Endothelial cell of umbilical vein (primary cell): ENCODE measurements around the gene MESP1. TPM values are rescaled to one million over a fixed set of nuclear protein-coding genes. Genes with fewer than 3 reads are reported as not detected.

Experiments
- BruUV-seq: library from RNA; stranded (reverse); fragments of 400-500 nt; replicated peaks from 2 replicates; lab custom pipeline; 2021; lab: Mats Ljungman, UMichigan
- CTCF ChIA-PET: fragments of 300-600, 350-600 bp; sonication (Branson Sonifier 250); formaldehyde crosslinking; loops from one replicate; lab custom pipeline; 2021; ENCODE audit warnings: antibody characterized with exemption, inconsistent platforms; lab: Charles Lee
- POLR2A ChIA-PET: fragments of 300-600, 350-600 bp; sonication (Branson Sonifier 250); formaldehyde crosslinking; loops from one replicate; lab custom pipeline; 2021; ENCODE audit warnings: antibody characterized with exemption, inconsistent platforms; lab: Charles Lee
- DNase-seq: peaks from one replicate; pipeline ENCODE4 v3.0.0-alpha.2; 2011; ENCODE audit warnings: low read depth, low spot score
- FAIRE-seq: peaks from 2 replicates; lab custom pipeline; 2011; peaks lifted over from hg19 to GRCh38; lab: Jason Lieb, UNC
- H2AFZ ChIP-seq: 2 replicates; pipeline ENCODE4 v1.6.0; 2012; ENCODE audit warnings: low read depth, low read length, control low read depth, inconsistent platforms
- H3K27ac ChIP-seq: 2 replicates; pipeline ENCODE4 v1.5.1; 2011; ENCODE audit warnings: low read depth, mild to moderate bottlenecking, control low read depth, low read length, moderate library complexity; ENCODE audit not compliant: insufficient read depth
- H3K27me3 ChIP-seq, 2 experiments: 2 replicates each; pipeline versions ENCODE4 v1.6.0 to v1.6.1; 2011; ENCODE audit warnings: low read length in 2 of 2, mixed read lengths in 1 of 2; ENCODE audit not compliant: control insufficient read depth in 2 of 2, insufficient read depth in 2 of 2
- H3K36me3 ChIP-seq, 2 experiments: 2 replicates in 1 of 2; 3 replicates in 1 of 2; pipeline ENCODE4 v1.5.1; 2011; ENCODE audit warnings: low read length in 2 of 2, mild to moderate bottlenecking in 1 of 2, moderate library complexity in 1 of 2; ENCODE audit not compliant: control insufficient read depth in 2 of 2, insufficient read depth in 2 of 2; ENCODE audit errors: extremely low read depth in 1 of 2
- H3K4me1 ChIP-seq: 3 replicates; pipeline ENCODE4 v1.5.1; 2011; ENCODE audit warnings: mild to moderate bottlenecking, low read length; ENCODE audit not compliant: control insufficient read depth, insufficient read depth; ENCODE audit errors: extremely low read depth
- H3K4me2 ChIP-seq: 2 replicates; pipeline ENCODE4 v1.6.1; 2011; ENCODE audit warnings: low read length, control low read depth, mixed read lengths; ENCODE audit not compliant: insufficient read depth
- H3K4me3 ChIP-seq, 3 experiments: fragments of 200-600 bp in 1 of 3; sonication (generic), shearing (Covaris generic) in 1 of 3; replicated peaks in 1 of 3; 2 replicates each; pipeline ENCODE4 v1.5.1; 2011 to 2016; ENCODE audit warnings: control low read depth in 3 of 3, low read length in 3 of 3, mild to moderate bottlenecking in 2 of 3, inconsistent platforms in 1 of 3, low read depth in 1 of 3, moderate library complexity in 1 of 3; ENCODE audit not compliant: insufficient read depth in 1 of 3
- H3K79me2 ChIP-seq: 2 replicates; pipeline ENCODE4 v1.6.0; 2012; ENCODE audit warnings: low read length, inconsistent platforms; ENCODE audit not compliant: control insufficient read depth, insufficient read depth
- H3K9ac ChIP-seq: replicated peaks from 2 replicates; pipeline ENCODE3; 2011; ENCODE audit warnings: low read length, control low read depth; ENCODE audit not compliant: insufficient read depth; ENCODE audit errors: extremely low read depth
- H3K9me1 ChIP-seq: replicated peaks from 3 replicates; pipeline ENCODE4 v1.6.0; 2011; ENCODE audit warnings: mild to moderate bottlenecking, low read length; ENCODE audit not compliant: control insufficient read depth, insufficient read depth; ENCODE audit errors: extremely low read depth
- H3K9me3 ChIP-seq: replicated peaks from 2 replicates; pipeline ENCODE4 v1.5.1; 2012; ENCODE audit warnings: low read length, inconsistent platforms; ENCODE audit not compliant: control insufficient read depth, insufficient read depth
- H4K20me1 ChIP-seq: replicated peaks from 2 replicates; pipeline ENCODE3; 2011; ENCODE audit warnings: mild to moderate bottlenecking, low read length; ENCODE audit not compliant: control insufficient read depth, insufficient read depth; ENCODE audit errors: extremely low read depth
- CTCF ChIP-seq, 2 donors: IDR thresholded peaks; 1 replicate in 1 of 2; 2 replicates in 1 of 2; pipeline ENCODE4 v1.5.1; 2011; ENCODE audit warnings: low read length in 2 of 2, mild to moderate bottlenecking in 2 of 2, moderate library complexity in 2 of 2, control low read depth in 1 of 2, inconsistent platforms in 1 of 2, low read depth in 1 of 2; ENCODE audit not compliant: insufficient read depth in 1 of 2; ENCODE audit errors: extremely low read depth in 1 of 2
- EZH2 ChIP-seq: IDR thresholded peaks from 2 replicates; pipeline ENCODE4 v1.6.1; 2012; ENCODE audit warnings: borderline replicate concordance, low read depth, mild to moderate bottlenecking, moderate library complexity, low read length, inconsistent platforms; ENCODE audit not compliant: severe bottlenecking
- FOS ChIP-seq: IDR thresholded peaks from 2 replicates; pipeline ENCODE4 v1.6.1; 2011; ENCODE audit warnings: mild to moderate bottlenecking, low read length, moderate library complexity, borderline replicate concordance; ENCODE audit not compliant: insufficient read depth
- GATA2 ChIP-seq: IDR thresholded peaks from 2 replicates; pipeline ENCODE4 v1.7.0; 2011; ENCODE audit warnings: low read depth, mild to moderate bottlenecking, moderate library complexity, mixed read lengths, low read length; ENCODE audit not compliant: insufficient read length, insufficient read depth
- JUN ChIP-seq: IDR thresholded peaks from 2 replicates; pipeline ENCODE4 v1.6.1; 2011; ENCODE audit warnings: borderline replicate concordance, low read depth; ENCODE audit not compliant: insufficient read length, insufficient read depth
- MAX ChIP-seq: IDR thresholded peaks from 2 replicates; pipeline ENCODE4 v1.6.1; 2011; ENCODE audit not compliant: insufficient read depth, insufficient read length
- MYC ChIP-seq: IDR thresholded peaks from one replicate; pipeline ENCODE4 v1.6.1; 2011; ENCODE audit warnings: mild to moderate bottlenecking, low read depth, low read length
- POLR2A ChIP-seq: IDR thresholded peaks from 2 replicates; pipeline ENCODE4 v1.6.1; 2012; ENCODE audit warnings: low read depth, mild to moderate bottlenecking, control low read depth, low read length
- POLR2AphosphoS5 ChIP-seq: IDR thresholded peaks from 2 replicates; pipeline ENCODE4 v1.6.1; 2012; ENCODE audit warnings: low read depth, mild to moderate bottlenecking, control low read depth, low read length, moderate library complexity; ENCODE audit not compliant: insufficient read depth
- dilution Hi-C: fragments of 300-500 bp; cut with MboI; formaldehyde crosslinking; loops from one replicate; pipeline ENCODE4 v1.15.0; 2019; ENCODE audit warnings: low sequenced_read_pairs; ENCODE audit not compliant: extremely low pct_ligation_motif_present
- intact Hi-C: fragments of 100-400 bp; cut with micrococcal nuclease; formaldehyde crosslinking; loops from one replicate; pipeline ENCODE4 v1.10.0; 2022
- polyA plus RNA-seq, 4 experiments: library from polyadenylated mRNA; depleted of rRNA in 3 of 4; stranded (reverse) in 3 of 4; unstranded in 1 of 4; fragments of >200 nt; gene quantifications; 2 replicates each; pipeline versions ENCODE4 v1.2.1 to v1.2.3, GENCODE V29; 2011 to 2012; ENCODE audit warnings: missing spikeins in 1 of 4
- total RNA-seq: library from RNA; stranded (reverse); gene quantifications from 2 replicates; pipeline ENCODE4 v1.2.3, GENCODE V29; 2021

MESP1 gene
- total and polyA plus RNA-seq, 2 donors (not counting 3 experiments of a cell fraction or from before 2014, with no cell fraction given), result 0.68 to 1.7 TPM

- intact Hi-C loops (loop anchor here (1.0 to 2.0 kb wide), 2 partner anchors 59 to 325 kb away; no protein-coding TSS in a partner anchor), dilution Hi-C loops (loop anchor here (25.0 kb wide), 1 partner anchor 100 kb away; no protein-coding TSS in a partner anchor)
- no peaks in the 10 kb centered on the region for H3K4me1 ChIP-seq
- H3K27me3 ChIP-seq, result no peaks in the 10 kb centered on the region
- no peak overlapping the region for H3K4me2 ChIP-seq
- H3K9me1 ChIP-seq, result no peaks in the 10 kb centered on the region
- DNase-seq, result no peak
- no peak overlapping the region for H3K4me3 ChIP-seq
- no peak overlapping the region for H3K27ac ChIP-seq
- TF ChIP-seq MAX, result no peak
- no peak for TF ChIP-seq CTCF (IDR thresholded peaks at IDR 0.05; ENCODE audit: extremely low read depth in 1 of 2, insufficient read depth in 1 of 2, low read depth in 1 of 2, low read length in 2 of 2)
- TF ChIP-seq FOS, result no peak
- TF ChIP-seq POLR2AphosphoS5, result no peak
- TF ChIP-seq GATA2, result no peak
- no peak for TF ChIP-seq JUN
- TF ChIP-seq POLR2A, result no peak
- TF ChIP-seq MYC, result no peak
- no peak for TF ChIP-seq EZH2
- BruUV-seq, result no TSS peak
- H3K9me3 ChIP-seq, result no peaks in the 10 kb centered on the region
- H2AFZ ChIP-seq, result no peak overlapping the region
- POLR2A ChIA-PET, result interaction anchor here (0.8 to 1.8 kb wide), 2 partner anchors 41 to 113 kb away, joined by 3 to 7 read pairs; no protein-coding TSS in a partner anchor
- H4K20me1 ChIP-seq, result no peaks in the 10 kb centered on the region
- FAIRE-seq, result no peak
- H3K79me2 ChIP-seq, result no peaks in the 10 kb centered on the region
- H3K9ac ChIP-seq, result no peak overlapping the region
- CTCF ChIA-PET, result interaction anchor here (1.0 to 12.2 kb wide), 30 partner anchors 9 to 341 kb away, joined by 3 to 599 read pairs (median 10); partner anchors contain the start of genes ANPEP, ARPIN, IDH2 and MESP1
- no peaks in the 10 kb centered on the region for H3K36me3 ChIP-seq
Measured at GRCh38 chr15:89761929-89762328, 10.9 kb upstream of the MESP1 start.
